ENCODE results near the gene DNAJC5G.

DNAJC5G gene

DNA sequence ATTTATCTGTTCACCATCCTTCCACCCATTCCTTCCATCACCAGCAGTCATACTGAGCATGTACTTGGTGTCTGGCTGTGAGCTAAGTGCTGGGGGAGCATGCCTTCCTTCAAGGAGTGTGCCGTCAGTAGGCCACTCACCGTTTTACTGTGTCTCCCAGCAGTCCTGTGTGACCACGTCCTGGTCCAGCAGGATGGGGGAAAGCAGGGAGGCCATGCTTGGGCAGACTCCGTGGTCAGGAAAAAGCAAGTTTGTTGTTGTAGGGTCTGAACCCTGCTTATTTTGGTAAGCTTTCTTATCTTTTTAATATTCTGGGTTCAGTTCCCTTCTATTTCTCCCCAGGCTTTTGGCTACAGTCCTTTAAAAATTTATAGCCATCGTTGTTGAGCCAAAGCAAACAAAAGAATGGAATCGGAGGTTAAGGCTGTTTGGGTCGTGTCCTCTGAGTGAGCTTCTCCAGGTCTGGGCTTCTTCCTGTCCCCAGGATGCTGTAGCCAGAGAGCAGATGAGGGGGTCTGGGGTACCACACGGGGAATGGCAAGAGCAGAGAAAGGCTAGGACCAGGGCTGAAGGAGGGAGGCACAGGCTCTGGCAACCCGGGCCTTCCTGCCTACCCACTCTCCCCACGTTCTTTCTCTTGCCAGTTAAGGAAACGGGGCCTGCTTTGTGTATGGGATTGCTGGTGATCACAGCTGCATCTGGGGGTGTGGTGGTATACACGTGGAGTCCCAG is 25.9 kb upstream of the DNAJC5G start:
- Histone ChIP-seq H2AFZ (ENCODE audit: low read depth, low read length) (peak overlapping the region; percentile 99), H3K9ac (ENCODE audit: low read length) (no peak overlapping the region), H3K4me1 (ENCODE audit: low read length) (peaks cover 20% of the 10 kb centered on the region), H3K4me2 (ENCODE audit: low read length) (no peak overlapping the region), H4K20me1 (ENCODE audit: insufficient read depth, low read length) (no peaks in the 10 kb centered on the region), H3K27ac (ENCODE audit: low read length) (no peak overlapping the region), H3K9me3 (ENCODE audit: insufficient read depth, low read length) (no peaks in the 10 kb centered on the region), H3K36me3 (replicated peaks; ENCODE audit: low read depth, low read length) (peaks cover 7% of the 10 kb centered on the region), H3K79me2 (ENCODE audit: low read length) (no peaks in the 10 kb centered on the region), H3K27me3 (ENCODE audit: low read depth, low read length) (peaks cover 7% of the 10 kb centered on the region; the same call in 1 of the 2 replicates), H3K4me3 (ENCODE audit: low read length) (no peak overlapping the region)
- TF ChIP-seq CTCF (IDR thresholded peaks at IDR 0.05; ENCODE audit: low read depth, low read length) (no peak), EZH2phosphoT487 (IDR thresholded peaks at IDR 0.05; ENCODE audit: low read depth) (no peak)

- H3K27me3 ChIP-seq (ENCODE audit: low read depth, low read length), result peaks cover 7% of the 10 kb centered on the region; the same call in 1 of the 2 replicates
- no peaks in the 10 kb centered on the region for H3K9me3 ChIP-seq (ENCODE audit: insufficient read depth, low read length)
- peak overlapping the region; percentile 36; the same call in 1 of the 2 replicates for H3K9ac ChIP-seq (ENCODE audit: low read length)
- H3K79me2 ChIP-seq (ENCODE audit: low read length), result no peaks in the 10 kb centered on the region
- peak overlapping the region; percentile 99 for H2AFZ ChIP-seq (ENCODE audit: low read depth, low read length)
- H3K4me2 ChIP-seq (ENCODE audit: low read length), result peak overlapping the region; percentile 76
- H4K20me1 ChIP-seq (ENCODE audit: insufficient read depth, low read length), result no peaks in the 10 kb centered on the region
- H3K36me3 ChIP-seq (replicated peaks; ENCODE audit: low read depth, low read length), result peaks cover 4% of the 10 kb centered on the region
- H3K4me1 ChIP-seq (ENCODE audit: low read length), result peaks cover 20% of the 10 kb centered on the region
- H3K27ac ChIP-seq (ENCODE audit: low read length), result no peak overlapping the region
- H3K4me3 ChIP-seq (ENCODE audit: low read length), result peak overlapping the region; percentile 60
- peak; percentile 88 for TF ChIP-seq CTCF (IDR thresholded peaks at IDR 0.05; ENCODE audit: low read depth, low read length)
- no peak for TF ChIP-seq EZH2phosphoT487 (IDR thresholded peaks at IDR 0.05; ENCODE audit: low read depth)
These were observed 25.2 kb upstream of the DNAJC5G start for GRCh38 chr2:27249891-27250651.

DNA sequence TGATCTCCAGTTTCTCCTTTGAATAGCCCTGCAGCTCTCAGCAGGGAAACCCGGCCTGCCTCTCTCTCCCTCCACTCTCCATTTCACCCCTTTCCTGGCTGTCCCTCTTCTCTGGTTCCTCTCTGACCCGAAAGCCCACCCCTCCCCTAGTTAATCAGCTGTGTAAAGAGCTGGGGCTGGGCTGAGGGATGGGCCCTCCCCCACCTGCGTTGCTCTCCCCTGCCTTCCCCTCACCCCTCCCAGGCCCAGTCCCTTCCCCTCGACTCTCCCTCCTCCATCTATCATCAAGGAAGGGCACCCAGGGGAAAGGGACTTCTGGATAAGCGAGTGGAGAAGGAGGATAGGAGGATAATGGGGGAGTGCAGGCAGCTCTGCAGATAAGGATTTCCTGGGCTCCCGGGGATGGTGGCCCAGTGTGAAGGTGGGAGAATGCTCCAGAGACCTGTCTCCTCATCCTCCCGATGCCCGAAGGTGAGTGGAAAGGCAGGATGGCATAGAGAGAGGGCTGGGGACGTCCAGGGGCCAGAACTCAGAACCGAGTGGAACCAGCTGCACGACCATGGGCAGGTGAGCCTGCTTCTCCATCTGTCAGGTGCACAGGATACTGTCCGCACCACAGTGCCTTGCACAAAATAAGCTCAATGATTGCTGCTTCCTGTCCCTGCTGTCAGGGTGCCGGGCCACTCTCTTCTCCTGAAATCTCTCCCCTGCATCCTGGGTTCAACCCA is 24.4 kb upstream of the DNAJC5G start:
- H3K36me3 ChIP-seq (replicated peaks; ENCODE audit: low read depth, low read length), result no peaks in the 10 kb centered on the region
- no peak for TF ChIP-seq CTCF (IDR thresholded peaks at IDR 0.05; ENCODE audit: low read depth, low read length)
- no peak for TF ChIP-seq EZH2phosphoT487 (IDR thresholded peaks at IDR 0.05; ENCODE audit: low read depth)
- no peaks in the 10 kb centered on the region for H3K9me3 ChIP-seq (ENCODE audit: insufficient read depth, low read length)
- H3K4me2 ChIP-seq (ENCODE audit: low read length), result peak overlapping the region; percentile 76
- peaks cover 20% of the 10 kb centered on the region for H3K4me1 ChIP-seq (ENCODE audit: low read length)
- H4K20me1 ChIP-seq (ENCODE audit: insufficient read depth, low read length), result no peaks in the 10 kb centered on the region
- H2AFZ ChIP-seq (ENCODE audit: low read depth, low read length), result peak overlapping the region; percentile 99
- H3K9ac ChIP-seq (ENCODE audit: low read length), result peak overlapping the region; percentile 36; the same call in 1 of the 2 replicates
- H3K27ac ChIP-seq (ENCODE audit: low read length), result no peak overlapping the region
- H3K4me3 ChIP-seq (ENCODE audit: low read length), result peak overlapping the region; percentile 60
- peaks cover 7% of the 10 kb centered on the region; the same call in 1 of the 2 replicates for H3K27me3 ChIP-seq (ENCODE audit: low read depth, low read length)
- H3K79me2 ChIP-seq (ENCODE audit: low read length), result no peaks in the 10 kb centered on the region
